IMR-90 (cell line): ENCODE data around the gene EIF1AD. TPM values are rescaled to one million over a fixed set of nuclear protein-coding genes. Genes with fewer than 3 reads are reported as not detected.

Source experiments
- ATAC-seq: fragments of 200-7000 bp; cut with Tn5 transposase; 2 replicates; pipeline ENCODE4 v1.9.1; 2020; ENCODE audit warnings: low read depth, mild to moderate bottlenecking, moderate library complexity
- BruUV-seq: library from RNA; stranded (reverse); fragments of 400-500 nt; replicated peaks from 2 replicates; lab custom pipeline; 2021; lab: Mats Ljungman, UMichigan
- CTCF ChIA-PET: fragments of 300-600 bp; formaldehyde crosslinking; extraction: SDS; loops from one replicate; lab custom pipeline; 2021; ENCODE audit warnings: antibody characterized with exemption; lab: Yijun Ruan, JAX
- POLR2A ChIA-PET: fragments of 300-600 bp; sonication (Branson Sonifier 250); formaldehyde crosslinking; loops from one replicate; lab custom pipeline; 2022; ENCODE audit warnings: antibody characterized with exemption; ENCODE audit not compliant: unreplicated experiment; lab: Charles Lee
- DNase-seq: peaks from one replicate; pipeline ENCODE4 v3.0.0; 2013
- H2AFZ ChIP-seq: replicated peaks from 2 replicates; pipeline ENCODE3; 2013; ENCODE audit warnings: low read length, mild to moderate bottlenecking; ENCODE audit not compliant: poor library complexity
- H2AK5ac ChIP-seq: 2 replicates; pipeline ENCODE4 v1.6.1; 2013; ENCODE audit warnings: low read depth, low read length, inconsistent platforms
- H2AK9ac ChIP-seq: replicated peaks from 2 replicates; pipeline ENCODE3; 2013; ENCODE audit warnings: mild to moderate bottlenecking, low read depth, low read length, moderate library complexity; ENCODE audit not compliant: poor library complexity
- H2BK120ac ChIP-seq: 2 replicates; pipeline ENCODE4 v1.6.1; 2013; ENCODE audit warnings: low read depth, low read length, inconsistent platforms
- H2BK15ac ChIP-seq: 3 replicates; pipeline ENCODE4 v1.6.1; 2013; ENCODE audit warnings: low read depth, low read length, inconsistent platforms
- H2BK20ac ChIP-seq: 2 replicates; pipeline ENCODE4 v1.6.1; 2013; ENCODE audit warnings: low read depth, mild to moderate bottlenecking, inconsistent platforms, low read length, moderate library complexity
- H2BK5ac ChIP-seq: 2 replicates; pipeline ENCODE4 v1.6.1; 2013; ENCODE audit warnings: mild to moderate bottlenecking, low read depth, low read length, inconsistent platforms; ENCODE audit not compliant: poor library complexity, severe bottlenecking
- H3K14ac ChIP-seq: replicated peaks from 2 replicates; pipeline ENCODE4 v1.6.1; 2013; ENCODE audit warnings: low read depth, low read length, inconsistent platforms
- H3K18ac ChIP-seq: 2 replicates; pipeline ENCODE4 v1.6.1; 2013; ENCODE audit warnings: low read depth, low read length, control low read depth
- H3K23ac ChIP-seq: 2 replicates; pipeline ENCODE4 v1.6.1; 2013; ENCODE audit warnings: low read depth, low read length, inconsistent platforms
- H3K27ac ChIP-seq: 2 replicates; pipeline ENCODE4 v1.5.1; 2013; ENCODE audit warnings: mild to moderate bottlenecking, control low read depth, low read length; ENCODE audit not compliant: insufficient read depth
- H3K27me3 ChIP-seq: 2 replicates; pipeline ENCODE4 v1.6.1; 2013; ENCODE audit warnings: low read length; ENCODE audit not compliant: control insufficient read depth, insufficient read depth
- H3K36me3 ChIP-seq: 2 replicates; pipeline ENCODE4 v1.6.1; 2013; ENCODE audit warnings: low read length, mixed read lengths; ENCODE audit not compliant: control insufficient read depth, insufficient read depth
- H3K4ac ChIP-seq: 2 replicates; pipeline ENCODE4 v1.6.1; 2013; ENCODE audit warnings: low read depth, low read length, inconsistent platforms
- H3K4me1 ChIP-seq: 2 replicates; pipeline ENCODE4 v1.6.1; 2013; ENCODE audit warnings: low read length, mixed read lengths; ENCODE audit not compliant: control insufficient read depth, insufficient read depth
- H3K4me2 ChIP-seq: 2 replicates; pipeline ENCODE4 v1.6.1; 2013; ENCODE audit warnings: low read depth, mild to moderate bottlenecking, control low read depth, low read length, moderate library complexity
- H3K4me3 ChIP-seq: 2 replicates; pipeline ENCODE4 v1.5.1; 2013; ENCODE audit warnings: low read depth, mild to moderate bottlenecking, control low read depth, low read length, moderate library complexity; ENCODE audit not compliant: insufficient read depth
- H3K56ac ChIP-seq: 2 replicates; pipeline ENCODE4 v1.6.1; 2013; ENCODE audit warnings: low read length, inconsistent platforms; ENCODE audit not compliant: insufficient read depth; ENCODE audit errors: extremely low read depth
- H3K79me1 ChIP-seq, 2 experiments: 2 replicates each; pipeline ENCODE4 v1.6.1; 2013; ENCODE audit warnings: low read length in 2 of 2, inconsistent platforms in 1 of 2, low read depth in 1 of 2
- H3K9ac ChIP-seq: 2 replicates; pipeline ENCODE4 v1.6.1; 2013; ENCODE audit warnings: low read depth, low read length, control low read depth
- H3K9me1 ChIP-seq: 2 replicates; pipeline ENCODE4 v1.6.1; 2013; ENCODE audit warnings: low read length, inconsistent platforms; ENCODE audit not compliant: insufficient read depth
- H3K9me3 ChIP-seq: 2 replicates; pipeline ENCODE4 v1.6.1; 2013; ENCODE audit warnings: low read length; ENCODE audit not compliant: control insufficient read depth, insufficient read depth
- H4K20me1 ChIP-seq: 2 replicates; pipeline ENCODE4 v1.6.1; 2013; ENCODE audit warnings: low read length, inconsistent platforms; ENCODE audit not compliant: insufficient read depth
- H4K5ac ChIP-seq: 2 replicates; pipeline ENCODE4 v1.6.1; 2013; ENCODE audit warnings: mild to moderate bottlenecking, low read depth, low read length, control low read depth
- H4K8ac ChIP-seq, 2 experiments: 2 replicates each; pipeline ENCODE4 v1.6.1; 2013; ENCODE audit warnings: low read depth in 2 of 2, low read length in 2 of 2, control low read depth in 1 of 2, inconsistent platforms in 1 of 2
- H4K91ac ChIP-seq: 2 replicates; pipeline ENCODE4 v1.6.1; 2013; ENCODE audit warnings: low read depth, low read length, inconsistent platforms; ENCODE audit not compliant: insufficient read depth
- BHLHE40 ChIP-seq: fragments of 150-350 bp; IDR thresholded peaks from 2 replicates; pipeline ENCODE4 v1.6.1; 2016; ENCODE audit warnings: mild to moderate bottlenecking, low read depth, low read length
- CEBPB ChIP-seq: IDR thresholded peaks from 2 replicates; pipeline ENCODE4 v1.6.1; 2012; ENCODE audit warnings: low read depth, low read length, improper control_type of control experiment
- CHD1 ChIP-seq: IDR thresholded peaks from 2 replicates; pipeline ENCODE4 v1.6.1; 2012; ENCODE audit warnings: low read depth, low read length, improper control_type of control experiment
- FOS ChIP-seq: fragments of 150-350 bp; IDR thresholded peaks from 2 replicates; pipeline ENCODE4 v1.6.1; 2016; ENCODE audit warnings: low read depth, low read length
- MAFK ChIP-seq: IDR thresholded peaks from 2 replicates; pipeline ENCODE4 v1.6.1; 2012; ENCODE audit warnings: low read depth, low read length, improper control_type of control experiment
- MAZ ChIP-seq: IDR thresholded peaks from 2 replicates; pipeline ENCODE4 v1.6.1; 2012; ENCODE audit warnings: low read depth, mild to moderate bottlenecking, low read length, improper control_type of control experiment, moderate library complexity, borderline replicate concordance
- MXI1 ChIP-seq: IDR thresholded peaks from 2 replicates; pipeline ENCODE4 v1.6.1; 2012; ENCODE audit warnings: low read depth, mild to moderate bottlenecking, low read length, moderate library complexity, borderline replicate concordance
- POLR2A ChIP-seq: IDR thresholded peaks from 2 replicates; pipeline ENCODE4 v1.6.1; 2012; ENCODE audit warnings: mild to moderate bottlenecking, low read depth, low read length
- RAD21 ChIP-seq: IDR thresholded peaks from 2 replicates; pipeline ENCODE4 v1.6.1; 2012; ENCODE audit warnings: low read length, improper control_type of control experiment
- RCOR1 ChIP-seq: IDR thresholded peaks from 2 replicates; pipeline ENCODE4 v1.6.1; 2012; ENCODE audit warnings: mild to moderate bottlenecking, low read length, improper control_type of control experiment; ENCODE audit not compliant: insufficient replicate concordance
- RFX5 ChIP-seq: IDR thresholded peaks from 2 replicates; pipeline ENCODE4 v1.8.0; 2012; ENCODE audit warnings: low read depth, mild to moderate bottlenecking, low read length, moderate library complexity
- SMC3 ChIP-seq: fragments of 150-350 bp; IDR thresholded peaks from 2 replicates; pipeline ENCODE4 v1.6.1; 2016; ENCODE audit warnings: low read depth, mild to moderate bottlenecking, antibody characterized with exemption, low read length, moderate library complexity
- WGBS, 2 experiments: methylation state at CpG; one replicate each; pipeline versions ENCODE4 v1.1.5 to v1.1.7; 2013; ENCODE audit warnings: missing lambda C conversion rate in 2 of 2; ENCODE audit not compliant: insufficient read length in 1 of 2; ENCODE audit errors: extremely low coverage in 2 of 2; 5-methylcytosine and 5-hydroxymethylcytosine counted together
- dilution Hi-C: fragments of 300-500 bp; cut with HindIII; formaldehyde crosslinking; loops from one replicate; pipeline ENCODE4 v1.14.3; 2018; ENCODE audit warnings: low sequenced_read_pairs; ENCODE audit not compliant: unreplicated experiment
- in situ Hi-C: fragments of 300-500 bp; cut with MboI; formaldehyde crosslinking; loops from 3 replicates; pipeline ENCODE4 v1.14.3; 2019; ENCODE audit warnings: low sequenced_read_pairs, inconsistent platforms, mixed read lengths
- intact Hi-C: fragments of 100-400 bp; cut with micrococcal nuclease; formaldehyde crosslinking; loops from 2 replicates; pipeline ENCODE4 v1.10.0; 2022
- polyA plus RNA-seq, 3 experiments: library from polyadenylated mRNA; depleted of rRNA; stranded (reverse); fragments of >200 nt; gene quantifications; 2 replicates each; pipeline ENCODE4 v1.2.3, GENCODE V29; 2012; ENCODE audit warnings: low replicate concordance in 1 of 3
- total RNA-seq: library from RNA; depleted of rRNA; stranded (reverse); fragments of >200 nt; gene quantifications from 2 replicates; pipeline ENCODE4 v1.2.3, GENCODE V29; 2012
- TF ChIP-seq, protein P1 (sequence below): fragments of 150-350 bp; IDR thresholded peaks from 2 replicates; pipeline ENCODE4 v1.6.1; 2016; ENCODE audit warnings: low read depth, mild to moderate bottlenecking, low read length, moderate library complexity, borderline replicate concordance
- TF ChIP-seq, protein P2 (sequence below): fragments of 150-350 bp; IDR thresholded peaks from 2 replicates; pipeline ENCODE4 v1.6.1; 2017; ENCODE audit warnings: mild to moderate bottlenecking, antibody characterized with exemption, low read length, low read depth
- TF ChIP-seq, protein P3 (sequence below): conservative IDR thresholded peaks from 2 replicates; pipeline ENCODE4 v1.5.1; 2012; ENCODE audit warnings: mild to moderate bottlenecking, low read depth, low read length, improper control_type of control experiment

The EIF1AD gene
- total and polyA plus RNA-seq, 2 of the 4 experiments (the other 2 are of a cell fraction), result 32.5 to 62.6 TPM

DNA sequence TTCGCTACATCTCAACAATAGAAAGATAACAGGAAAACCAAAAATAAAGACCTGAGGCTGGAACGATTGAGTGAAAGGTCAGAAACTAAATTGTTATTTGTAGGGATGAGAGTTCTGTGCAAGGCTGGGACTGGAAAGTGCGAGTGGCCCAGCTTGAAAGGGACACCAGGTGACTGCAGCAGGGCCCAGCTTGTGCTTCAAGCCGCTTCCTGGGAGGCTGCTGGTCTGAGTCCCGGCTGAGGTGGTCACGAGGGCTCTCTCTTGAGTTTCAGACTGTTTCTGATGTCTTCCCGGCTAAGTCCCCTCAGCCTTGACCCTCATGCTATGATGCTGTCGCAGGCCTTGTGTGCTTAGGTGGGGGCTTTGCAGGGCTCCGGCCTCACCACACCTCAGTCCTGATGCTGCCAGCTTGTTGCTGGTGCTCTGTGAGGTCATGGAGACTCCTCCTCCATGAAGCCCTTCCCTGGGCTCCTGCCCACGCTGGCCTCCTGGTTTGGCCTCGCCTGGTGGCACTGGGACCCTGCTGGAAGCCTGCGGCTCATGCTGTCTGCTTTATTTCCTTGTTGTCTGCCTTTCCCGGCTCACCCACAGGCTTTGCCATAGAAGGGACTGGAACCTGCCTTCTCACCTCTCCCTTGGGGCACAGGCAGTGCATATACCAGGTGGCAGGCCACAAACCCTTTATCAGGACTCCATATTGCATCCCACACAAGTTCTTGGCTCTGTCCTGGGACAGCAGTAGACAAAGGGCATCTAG is 4.4 kb upstream of the EIF1AD start:
- peaks cover 14 to 23% of the 10 kb centered on the region in 2 experiments for H3K79me1 ChIP-seq
- H3K36me3 ChIP-seq, result peaks cover 7% of the 10 kb centered on the region; the same call in 1 of the 2 replicates
- no peak overlapping the region for H2AFZ ChIP-seq
- H2BK15ac ChIP-seq, result no peak overlapping the region
- H4K20me1 ChIP-seq, result peaks cover 6% of the 10 kb centered on the region
- H4K5ac ChIP-seq, result no peak overlapping the region
- H3K4me3 ChIP-seq, result no peak overlapping the region
- WGBS, 2 experiments, result 76% methylated on average over 9 of the region's 13 CpGs; no CpG with 5 or more reads in 1 of the 2 experiments
- no peak overlapping the region for H3K27ac ChIP-seq
- H2AK5ac ChIP-seq, result peak overlapping the region; percentile 9; the same call in 1 of the 2 replicates
- CTCF ChIA-PET, result interaction anchor here (1.0 kb wide), 1 partner anchor 38 kb away, joined by 3 read pairs; no protein-coding TSS in a partner anchor
- ATAC-seq (no peak), DNase-seq (no peak)
- H3K9me1 ChIP-seq, result no peaks in the 10 kb centered on the region
- peaks cover 4% of the 10 kb centered on the region for H3K27me3 ChIP-seq
- H2BK20ac ChIP-seq, result no peak overlapping the region
- no peaks in the 10 kb centered on the region; the same call in none of the 2 replicates for H3K4me1 ChIP-seq
- no peak overlapping the region for H4K8ac ChIP-seq
- H4K91ac ChIP-seq, result no peak overlapping the region
- no peak overlapping the region for H3K56ac ChIP-seq
- no peak overlapping the region for H3K4me2 ChIP-seq
- H2AK9ac ChIP-seq, result peak overlapping the region; percentile 26
- H3K9ac ChIP-seq, result no peak overlapping the region
- no peak overlapping the region for H2BK5ac ChIP-seq
- intact Hi-C loops, result no loop called here
- H3K4ac ChIP-seq, result no peak overlapping the region
- in situ Hi-C loops, result no loop called here
- no peak overlapping the region for H2BK120ac ChIP-seq
- BruUV-seq, result no TSS peak
- H3K14ac ChIP-seq, result no peak overlapping the region
- no peak overlapping the region for H3K18ac ChIP-seq
- POLR2A ChIA-PET, result no interaction called here
- H3K23ac ChIP-seq, result no peak overlapping the region
- dilution Hi-C loops, result no loop called here
- H3K9me3 ChIP-seq, result no peaks in the 10 kb centered on the region
- TF ChIP-seq FOS (no peak), POLR2A (no peak), BHLHE40 (no peak), RAD21 (no peak), SMC3 (no peak), CEBPB (no peak), RCOR1 (no peak), RFX5 (no peak), CHD1 (no peak), MXI1 (no peak), MAFK (no peak), MAZ (no peak)
- TF ChIP-seq, protein P1, sequence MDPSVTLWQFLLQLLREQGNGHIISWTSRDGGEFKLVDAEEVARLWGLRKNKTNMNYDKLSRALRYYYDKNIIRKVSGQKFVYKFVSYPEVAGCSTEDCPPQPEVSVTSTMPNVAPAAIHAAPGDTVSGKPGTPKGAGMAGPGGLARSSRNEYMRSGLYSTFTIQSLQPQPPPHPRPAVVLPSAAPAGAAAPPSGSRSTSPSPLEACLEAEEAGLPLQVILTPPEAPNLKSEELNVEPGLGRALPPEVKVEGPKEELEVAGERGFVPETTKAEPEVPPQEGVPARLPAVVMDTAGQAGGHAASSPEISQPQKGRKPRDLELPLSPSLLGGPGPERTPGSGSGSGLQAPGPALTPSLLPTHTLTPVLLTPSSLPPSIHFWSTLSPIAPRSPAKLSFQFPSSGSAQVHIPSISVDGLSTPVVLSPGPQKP, result no peak
- TF ChIP-seq, protein P2, sequence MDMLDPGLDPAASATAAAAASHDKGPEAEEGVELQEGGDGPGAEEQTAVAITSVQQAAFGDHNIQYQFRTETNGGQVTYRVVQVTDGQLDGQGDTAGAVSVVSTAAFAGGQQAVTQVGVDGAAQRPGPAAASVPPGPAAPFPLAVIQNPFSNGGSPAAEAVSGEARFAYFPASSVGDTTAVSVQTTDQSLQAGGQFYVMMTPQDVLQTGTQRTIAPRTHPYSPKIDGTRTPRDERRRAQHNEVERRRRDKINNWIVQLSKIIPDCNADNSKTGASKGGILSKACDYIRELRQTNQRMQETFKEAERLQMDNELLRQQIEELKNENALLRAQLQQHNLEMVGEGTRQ, result no peak
- TF ChIP-seq, protein P3, sequence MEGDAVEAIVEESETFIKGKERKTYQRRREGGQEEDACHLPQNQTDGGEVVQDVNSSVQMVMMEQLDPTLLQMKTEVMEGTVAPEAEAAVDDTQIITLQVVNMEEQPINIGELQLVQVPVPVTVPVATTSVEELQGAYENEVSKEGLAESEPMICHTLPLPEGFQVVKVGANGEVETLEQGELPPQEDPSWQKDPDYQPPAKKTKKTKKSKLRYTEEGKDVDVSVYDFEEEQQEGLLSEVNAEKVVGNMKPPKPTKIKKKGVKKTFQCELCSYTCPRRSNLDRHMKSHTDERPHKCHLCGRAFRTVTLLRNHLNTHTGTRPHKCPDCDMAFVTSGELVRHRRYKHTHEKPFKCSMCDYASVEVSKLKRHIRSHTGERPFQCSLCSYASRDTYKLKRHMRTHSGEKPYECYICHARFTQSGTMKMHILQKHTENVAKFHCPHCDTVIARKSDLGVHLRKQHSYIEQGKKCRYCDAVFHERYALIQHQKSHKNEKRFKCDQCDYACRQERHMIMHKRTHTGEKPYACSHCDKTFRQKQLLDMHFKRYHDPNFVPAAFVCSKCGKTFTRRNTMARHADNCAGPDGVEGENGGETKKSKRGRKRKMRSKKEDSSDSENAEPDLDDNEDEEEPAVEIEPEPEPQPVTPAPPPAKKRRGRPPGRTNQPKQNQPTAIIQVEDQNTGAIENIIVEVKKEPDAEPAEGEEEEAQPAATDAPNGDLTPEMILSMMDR, result no peak
